Measurements from ENCODE around the gene MOB1A. TPM values are rescaled to one million over a fixed set of nuclear protein-coding genes. Genes with fewer than 3 reads are reported as not detected.
A peak's percentile ranks its signal among the peaks of the same experiment; 100 is the strongest.

MOB1A gene
- total RNA-seq, 1 donor from 2014 or later, result 60.5 TPM

GRCh38 chr2:74107071-74107470 is 71.6 kb downstream of the MOB1A start:
- peaks cover 14% of the 10 kb centered on the region for H3K4me1 Mint-ChIP-seq (ENCODE audit: low read depth, unreplicated experiment)
- H3K4me3 Mint-ChIP-seq (ENCODE audit: unreplicated experiment), result no peak overlapping the region
- H3K9me3 Mint-ChIP-seq (ENCODE audit: unreplicated experiment), result peaks cover 16% of the 10 kb centered on the region
- no peak overlapping the region for H3K27ac Mint-ChIP-seq (ENCODE audit: unreplicated experiment)
- H3K36me3 Mint-ChIP-seq (ENCODE audit: unreplicated experiment), result no peaks in the 10 kb centered on the region
- peak; percentile 40 for DNase-seq
- no peak for TF ChIP-seq CTCF (IDR thresholded peaks at IDR 0.05; ENCODE audit: partially characterized antibody, unreplicated experiment)
- H3K27me3 Mint-ChIP-seq (ENCODE audit: unreplicated experiment), result peaks cover 17% of the 10 kb centered on the region

- H3K27me3 Mint-ChIP-seq (ENCODE audit: unreplicated experiment), result peaks cover 12% of the 10 kb centered on the region
- no peak for DNase-seq
- peaks cover 14% of the 10 kb centered on the region for H3K4me1 Mint-ChIP-seq (ENCODE audit: low read depth, unreplicated experiment)
- no peak overlapping the region for H3K27ac Mint-ChIP-seq (ENCODE audit: unreplicated experiment)
- no peak overlapping the region for H3K4me3 Mint-ChIP-seq (ENCODE audit: unreplicated experiment)
- no peak for TF ChIP-seq CTCF (IDR thresholded peaks at IDR 0.05; ENCODE audit: partially characterized antibody, unreplicated experiment)
- H3K9me3 Mint-ChIP-seq (ENCODE audit: unreplicated experiment), result peaks cover 16% of the 10 kb centered on the region
- H3K36me3 Mint-ChIP-seq (ENCODE audit: unreplicated experiment), result no peaks in the 10 kb centered on the region
Observed at GRCh38 chr2:74105413-74105812, 73.3 kb downstream of the MOB1A start.

GRCh38 chr2:74104839-74105238 is 73.8 kb downstream of the MOB1A start:
- Mint-ChIP-seq H3K4me1 (ENCODE audit: low read depth, unreplicated experiment) (peaks cover 14% of the 10 kb centered on the region), H3K27ac (ENCODE audit: unreplicated experiment) (no peak overlapping the region), H3K4me3 (ENCODE audit: unreplicated experiment) (no peak overlapping the region), H3K27me3 (ENCODE audit: unreplicated experiment) (peaks cover 14% of the 10 kb centered on the region), H3K9me3 (ENCODE audit: unreplicated experiment) (peaks cover 15% of the 10 kb centered on the region), H3K36me3 (ENCODE audit: unreplicated experiment) (no peaks in the 10 kb centered on the region)
- DNase-seq, result no peak
- no peak for TF ChIP-seq CTCF (IDR thresholded peaks at IDR 0.05; ENCODE audit: partially characterized antibody, unreplicated experiment)

- Mint-ChIP-seq H3K36me3 (ENCODE audit: unreplicated experiment) (peaks cover 5% of the 10 kb centered on the region), H3K4me3 (ENCODE audit: unreplicated experiment) (no peak overlapping the region), H3K9me3 (ENCODE audit: unreplicated experiment) (peaks cover 11% of the 10 kb centered on the region), H3K27ac (ENCODE audit: unreplicated experiment) (no peak overlapping the region), H3K4me1 (ENCODE audit: low read depth, unreplicated experiment) (peaks cover 14% of the 10 kb centered on the region), H3K27me3 (ENCODE audit: unreplicated experiment) (peaks cover 18% of the 10 kb centered on the region)
- no peak for TF ChIP-seq CTCF (IDR thresholded peaks at IDR 0.05; ENCODE audit: partially characterized antibody, unreplicated experiment)
- DNase-seq, result no peak
Observed at GRCh38 chr2:74103763-74104162, 74.9 kb downstream of the MOB1A start.

Other genes with a start within 250 kb of the MOB1A start
- gene TET3, start 194.0 kb downstream of the MOB1A start, total RNA-seq (ENCODE audit: unreplicated experiment), result 92.4 TPM
- gene BOLA3, start 31.0 kb downstream of the MOB1A start, total RNA-seq (ENCODE audit: unreplicated experiment), result 17.7 TPM
- gene MTHFD2, start 19.7 kb upstream of the MOB1A start, total RNA-seq (ENCODE audit: unreplicated experiment), result 293 TPM
- 8.2 TPM for gene SLC4A5, start 164.5 kb upstream of the MOB1A start, total RNA-seq (ENCODE audit: unreplicated experiment)
- 832 TPM for gene DCTN1, start 201.4 kb upstream of the MOB1A start, total RNA-seq (ENCODE audit: unreplicated experiment)
- gene C2orf81, start 242.7 kb upstream of the MOB1A start, total RNA-seq (ENCODE audit: unreplicated experiment), result 3.7 TPM
- 29.5 TPM for gene WDR54, start 242.9 kb upstream of the MOB1A start, total RNA-seq (ENCODE audit: unreplicated experiment)